HUES6 (cell line): Measurements from ENCODE around the gene ZBTB43.

Source experiments
- H3K27ac ChIP-seq: 2 replicates; pipeline ENCODE4 v1.7.0; 2013; ENCODE audit warnings: low read depth, mild to moderate bottlenecking, low read length, inconsistent platforms
- H3K27me3 ChIP-seq: 2 replicates; pipeline ENCODE4 v1.6.1; 2013; ENCODE audit warnings: low read length; ENCODE audit not compliant: control insufficient read depth, insufficient read depth
- H3K36me3 ChIP-seq: 2 replicates; pipeline ENCODE4 v1.6.1; 2013; ENCODE audit warnings: low read length; ENCODE audit not compliant: control insufficient read depth, insufficient read depth
- H3K4me1 ChIP-seq: 2 replicates; pipeline ENCODE4 v1.6.1; 2013; ENCODE audit warnings: low read length; ENCODE audit not compliant: control insufficient read depth, insufficient read depth
- H3K4me3 ChIP-seq: 2 replicates; pipeline ENCODE4 v1.5.1; 2013; ENCODE audit warnings: low read depth, low read length
- H3K9ac ChIP-seq: one replicate; pipeline ENCODE4 v1.6.1; 2013; ENCODE audit warnings: mild to moderate bottlenecking, low read length
- H3K9me3 ChIP-seq: 2 replicates; pipeline ENCODE4 v1.6.1; 2013; ENCODE audit warnings: low read depth, low read length; ENCODE audit not compliant: control insufficient read depth, insufficient read depth

ZBTB43 gene

GRCh38 chr9:126804696-126805553, at the start of gene ZBTB43:
Gene ZBTB43 (plus strand): TSS chr9:126805040. CDS start chr9:126832510, 27,470 bp downstream.
- no peaks in the 10 kb centered on the region for H3K27me3 ChIP-seq
- peaks cover 8% of the 10 kb centered on the region for H3K4me1 ChIP-seq
- no peaks in the 10 kb centered on the region for H3K9me3 ChIP-seq
- H3K4me3 ChIP-seq = peak within 1 kb of the TSS; percentile 96
- H3K36me3 ChIP-seq = peaks cover 6% of the 10 kb centered on the region
- peak within 1 kb of the TSS; percentile 53; the same call in 1 of the 2 replicates for H3K27ac ChIP-seq
- peak within 1 kb of the TSS; percentile 89 for H3K9ac ChIP-seq

GRCh38 chr9:126755317-126755875, 49.4 kb upstream of the ZBTB43 start:
- Histone ChIP-seq H3K9me3 (no peaks in the 10 kb centered on the region), H3K27me3 (peaks cover 11% of the 10 kb centered on the region; the same call in 1 of the 2 replicates), H3K4me3 (no peak overlapping the region), H3K4me1 (no peaks in the 10 kb centered on the region), H3K27ac (no peak overlapping the region), H3K36me3 (no peaks in the 10 kb centered on the region), H3K9ac (no peak overlapping the region)

GRCh38 chr9:126756238-126756637, 48.6 kb upstream of the ZBTB43 start:
- peaks cover 6% of the 10 kb centered on the region; the same call in 1 of the 2 replicates for H3K27me3 ChIP-seq
- no peak overlapping the region for H3K9ac ChIP-seq
- no peak overlapping the region for H3K27ac ChIP-seq
- H3K36me3 ChIP-seq = no peaks in the 10 kb centered on the region
- no peaks in the 10 kb centered on the region for H3K9me3 ChIP-seq
- no peak overlapping the region for H3K4me3 ChIP-seq
- no peaks in the 10 kb centered on the region for H3K4me1 ChIP-seq

GRCh38 chr9:126756876-126757415, 47.9 kb upstream of the ZBTB43 start:
- Histone ChIP-seq H3K9ac (no peak overlapping the region), H3K4me1 (no peaks in the 10 kb centered on the region), H3K27ac (no peak overlapping the region), H3K4me3 (no peak overlapping the region), H3K9me3 (no peaks in the 10 kb centered on the region), H3K36me3 (no peaks in the 10 kb centered on the region), H3K27me3 (peaks cover 4% of the 10 kb centered on the region; the same call in 1 of the 2 replicates)

- H3K36me3 ChIP-seq = no peaks in the 10 kb centered on the region
- no peak overlapping the region for H3K9ac ChIP-seq
- no peak overlapping the region for H3K4me3 ChIP-seq
- H3K27ac ChIP-seq = no peak overlapping the region
- no peaks in the 10 kb centered on the region for H3K9me3 ChIP-seq
- H3K27me3 ChIP-seq = peaks cover 4% of the 10 kb centered on the region; the same call in 1 of the 2 replicates
- no peaks in the 10 kb centered on the region for H3K4me1 ChIP-seq
Observed at GRCh38 chr9:126758916-126759585, 45.8 kb upstream of the ZBTB43 start.

- no peaks in the 10 kb centered on the region for H3K9me3 ChIP-seq
- no peak overlapping the region for H3K4me3 ChIP-seq
- no peaks in the 10 kb centered on the region for H3K36me3 ChIP-seq
- H3K9ac ChIP-seq = no peak overlapping the region
- peaks cover 4% of the 10 kb centered on the region; the same call in 1 of the 2 replicates for H3K27me3 ChIP-seq
- no peak overlapping the region for H3K27ac ChIP-seq
- no peaks in the 10 kb centered on the region for H3K4me1 ChIP-seq
Observed at GRCh38 chr9:126761274-126761673, 43.6 kb upstream of the ZBTB43 start.

GRCh38 chr9:126763130-126763764, 41.6 kb upstream of the ZBTB43 start:
- Histone ChIP-seq H3K36me3 (no peaks in the 10 kb centered on the region), H3K9ac (no peak overlapping the region), H3K9me3 (no peaks in the 10 kb centered on the region), H3K4me1 (no peaks in the 10 kb centered on the region), H3K4me3 (no peak overlapping the region), H3K27me3 (no peaks in the 10 kb centered on the region), H3K27ac (no peak overlapping the region)

- Histone ChIP-seq H3K9ac (no peak overlapping the region), H3K27me3 (peaks cover 15% of the 10 kb centered on the region; the same call in 1 of the 2 replicates), H3K4me3 (no peak overlapping the region), H3K27ac (no peak overlapping the region), H3K36me3 (no peaks in the 10 kb centered on the region), H3K4me1 (no peaks in the 10 kb centered on the region), H3K9me3 (no peaks in the 10 kb centered on the region)
Observed at GRCh38 chr9:126773004-126773607, 31.7 kb upstream of the ZBTB43 start.

- H3K9ac ChIP-seq = no peak overlapping the region
- H3K27ac ChIP-seq = no peak overlapping the region
- no peaks in the 10 kb centered on the region for H3K36me3 ChIP-seq
- H3K27me3 ChIP-seq = peaks cover 15% of the 10 kb centered on the region; the same call in 1 of the 2 replicates
- H3K4me3 ChIP-seq = no peak overlapping the region
- no peaks in the 10 kb centered on the region for H3K9me3 ChIP-seq
- H3K4me1 ChIP-seq = no peaks in the 10 kb centered on the region
Observed at GRCh38 chr9:126775926-126776325, 28.9 kb upstream of the ZBTB43 start.

GRCh38 chr9:126777733-126778132, 27.1 kb upstream of the ZBTB43 start:
- Histone ChIP-seq H3K27ac (no peak overlapping the region), H3K9ac (no peak overlapping the region), H3K27me3 (peaks cover 22% of the 10 kb centered on the region; the same call in 1 of the 2 replicates), H3K9me3 (no peaks in the 10 kb centered on the region), H3K4me1 (0 out of 2 replicates have a peak, but pooled peaks cover 3% of the 10 kb centered on the region), H3K36me3 (no peaks in the 10 kb centered on the region), H3K4me3 (no peak overlapping the region)
